Stomach (tissue), 9 donors: Measurements from ENCODE around the gene HECW1. TPM values are rescaled to one million over a fixed set of nuclear protein-coding genes. Genes with fewer than 3 reads are reported as not detected.

Source experiments
- DNase-seq, 2 donors: peaks; one replicate each; pipeline versions ENCODE4 v3.0.0 to v3.0.0-alpha.2; 2013 to 2019
- H3K27ac ChIP-seq, 5 donors: fragments of 200-600 bp in 4 of 5; sonication (generic) in 4 of 5; one replicate each; pipeline ENCODE4 v1.5.1; 2013 to 2019; ENCODE audit warnings: mild to moderate bottlenecking in 1 of 5, moderate library complexity in 1 of 5
- H3K27me3 ChIP-seq, 3 donors: fragments of 200-600 bp; sonication (generic); one replicate each; pipeline ENCODE4 v1.5.1; 2017 to 2019; ENCODE audit warnings: mixed run types in 1 of 3
- H3K36me3 ChIP-seq, 4 donors: fragments of 200-600 bp; sonication (generic); 1 replicate in 3 of 4; 2 replicates in 1 of 4; pipeline ENCODE4 v1.5.1; 2016 to 2019
- H3K4me1 ChIP-seq, 4 donors: fragments of 200-600 bp; sonication (generic); one replicate each; pipeline ENCODE4 v1.5.1; 2016 to 2019
- H3K4me3 ChIP-seq, 4 donors: fragments of 200-600 bp; sonication (generic) in 3 of 4; one replicate each; pipeline ENCODE4 v1.5.1; 2016 to 2019; ENCODE audit warnings: mild to moderate bottlenecking in 1 of 4
- H3K9me3 ChIP-seq, 4 donors: fragments of 200-600 bp; sonication (generic); one replicate each; pipeline ENCODE4 v1.5.1; 2016 to 2019
- EP300 ChIP-seq: sonication (generic); formaldehyde crosslinking; IDR thresholded peaks from one replicate; pipeline ENCODE4 v1.6.1; 2017; ENCODE audit warnings: antibody characterized with exemption
- POLR2A ChIP-seq, 4 donors: fragments of 450-650 bp; IDR thresholded peaks; one replicate each; pipeline ENCODE4 v1.6.1; 2016; ENCODE audit warnings: antibody characterized with exemption in 4 of 4, control low read depth in 2 of 4, mild to moderate bottlenecking in 1 of 4, moderate library complexity in 1 of 4
- POLR2AphosphoS5 ChIP-seq, 3 donors: sonication (generic); formaldehyde crosslinking; IDR thresholded peaks; one replicate each; pipeline ENCODE4 v1.6.1; 2016; ENCODE audit warnings: antibody characterized with exemption in 3 of 3
- WGBS, 5 donors: extraction: QIAGEN DNeasy Blood & Tissue Kit in 3 of 5; methylation state at CpG; one replicate each; pipeline versions ENCODE4 v1.1.5 to v1.1.7; 2013 to 2018; 5-methylcytosine and 5-hydroxymethylcytosine counted together
- intact Hi-C: fragments of 100-400 bp; cut with DNase I; formaldehyde crosslinking; loops from one replicate; pipeline ENCODE4 v1.15.1; 2023; ENCODE audit warnings: low total_unique reads
- polyA plus RNA-seq, 3 donors: library from polyadenylated mRNA; stranded (reverse); fragments of 200-250 nt; gene quantifications; one replicate each; pipeline ENCODE4 v1.2.3, GENCODE V29; 2013
- total RNA-seq, 5 donors: library from RNA; depleted of rRNA; stranded (reverse); fragments of >200 nt; gene quantifications; one replicate each; pipeline versions ENCODE4 v1.1.0 to v1.2.3, GENCODE V29; 2014 to 2016
- TF ChIP-seq, protein P1 (sequence below), 7 experiments: fragments of 450-650 bp in 4 of 7; fragments of 200-600 bp in 3 of 7; sonication (generic) in 3 of 7; IDR thresholded peaks; one replicate each; pipeline ENCODE4 v1.5.1; 2016 to 2019; ENCODE audit warnings: antibody characterized with exemption in 7 of 7, control low read depth in 2 of 7, mild to moderate bottlenecking in 1 of 7
- donor health status: healthy with polysubstance abuse.
- donor health status: Bipolar disorder and iron deficiency.
- donor health status: healthy.

HECW1 gene
- total and polyA plus RNA-seq, 8 donors, result 0.29 to 11.1 (median 1.4) TPM; not detected in 1

DNA sequence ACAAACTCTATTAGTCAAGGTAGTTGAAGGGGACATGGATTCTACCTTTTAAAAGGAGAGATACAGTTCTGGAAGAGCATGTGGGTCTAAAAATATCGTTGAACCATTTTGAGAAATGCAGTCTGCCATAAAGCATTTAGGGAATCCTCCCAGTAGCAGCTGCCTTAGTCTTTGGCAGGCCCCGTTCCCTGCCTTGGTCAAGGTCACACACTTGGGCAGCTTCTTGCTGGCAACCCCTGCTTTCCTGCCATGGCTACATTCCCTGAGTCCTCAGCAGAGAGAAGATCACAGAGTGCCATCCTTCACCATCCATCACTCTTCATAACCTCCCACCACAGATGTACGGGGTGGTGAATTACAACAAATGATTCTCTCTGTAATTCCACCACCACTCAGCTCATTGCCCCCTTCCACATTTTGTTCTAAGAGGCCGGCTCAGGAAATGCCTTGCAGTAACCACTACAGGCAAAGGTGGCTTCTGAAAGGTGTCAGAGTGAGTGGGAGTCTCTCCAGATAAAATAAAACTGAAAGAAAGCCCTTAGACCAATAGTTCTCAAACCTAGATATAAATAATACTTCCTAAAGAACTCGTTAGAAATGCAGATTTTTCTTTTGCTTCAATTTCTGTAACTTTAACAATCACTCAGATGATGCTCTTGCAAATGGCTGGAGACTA, 349.0 kb downstream of the HECW1 start:
- no peak for DNase-seq
- no peak for TF ChIP-seq POLR2AphosphoS5 (IDR thresholded peaks at IDR 0.05)
- Histone ChIP-seq H3K4me3 (no peak overlapping the region), H3K36me3 (no peaks in the 10 kb centered on the region), H3K27me3 (no peaks in the 10 kb centered on the region), H3K27ac (no peak overlapping the region), H3K9me3 (no peaks in the 10 kb centered on the region), H3K4me1 (peaks cover 0 to 20% (median 0%) of the 10 kb centered on the region in 4 donors)
- 68 to 80% (median 78%) methylated on average over 5 of the region's 5 CpGs for WGBS, 5 donors
- intact Hi-C loops, result no loop called here

DNA sequence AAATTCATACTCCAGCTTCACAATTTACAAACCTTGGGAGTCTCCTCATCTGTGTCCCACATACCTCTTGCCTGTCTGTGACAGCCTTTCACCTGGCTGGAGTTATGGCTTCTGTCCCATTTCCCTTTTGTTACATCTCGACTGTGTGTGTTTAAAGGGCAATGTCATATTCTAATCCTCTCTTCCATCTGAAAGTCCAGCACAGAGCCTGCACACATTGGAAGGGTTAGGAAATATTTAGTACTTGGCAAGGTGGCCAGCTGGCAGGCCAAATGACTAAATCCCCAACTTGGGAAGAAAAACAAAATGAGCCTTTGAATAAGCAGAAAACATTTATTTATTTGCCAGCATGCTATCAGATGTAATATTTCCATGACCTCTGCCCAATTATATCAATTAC, 350.4 kb downstream of the HECW1 start:
- Histone ChIP-seq H3K4me3 (no peak overlapping the region), H3K27me3 (no peaks in the 10 kb centered on the region), H3K27ac (no peak overlapping the region), H3K9me3 (no peaks in the 10 kb centered on the region), H3K4me1 (peaks cover 0 to 20% (median 0%) of the 10 kb centered on the region in 4 donors), H3K36me3 (no peaks in the 10 kb centered on the region)
- no peak for DNase-seq
- intact Hi-C loops, result no loop called here
- 24 to 30% (median 30%) methylated on average over 1 of the region's 1 CpG for WGBS, 5 donors
- TF ChIP-seq EP300 (no peak), POLR2A (IDR thresholded peaks at IDR 0.05) (no peak), POLR2AphosphoS5 (IDR thresholded peaks at IDR 0.05) (no peak)
- TF ChIP-seq, protein P1, sequence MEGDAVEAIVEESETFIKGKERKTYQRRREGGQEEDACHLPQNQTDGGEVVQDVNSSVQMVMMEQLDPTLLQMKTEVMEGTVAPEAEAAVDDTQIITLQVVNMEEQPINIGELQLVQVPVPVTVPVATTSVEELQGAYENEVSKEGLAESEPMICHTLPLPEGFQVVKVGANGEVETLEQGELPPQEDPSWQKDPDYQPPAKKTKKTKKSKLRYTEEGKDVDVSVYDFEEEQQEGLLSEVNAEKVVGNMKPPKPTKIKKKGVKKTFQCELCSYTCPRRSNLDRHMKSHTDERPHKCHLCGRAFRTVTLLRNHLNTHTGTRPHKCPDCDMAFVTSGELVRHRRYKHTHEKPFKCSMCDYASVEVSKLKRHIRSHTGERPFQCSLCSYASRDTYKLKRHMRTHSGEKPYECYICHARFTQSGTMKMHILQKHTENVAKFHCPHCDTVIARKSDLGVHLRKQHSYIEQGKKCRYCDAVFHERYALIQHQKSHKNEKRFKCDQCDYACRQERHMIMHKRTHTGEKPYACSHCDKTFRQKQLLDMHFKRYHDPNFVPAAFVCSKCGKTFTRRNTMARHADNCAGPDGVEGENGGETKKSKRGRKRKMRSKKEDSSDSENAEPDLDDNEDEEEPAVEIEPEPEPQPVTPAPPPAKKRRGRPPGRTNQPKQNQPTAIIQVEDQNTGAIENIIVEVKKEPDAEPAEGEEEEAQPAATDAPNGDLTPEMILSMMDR (IDR thresholded peaks at IDR 0.05), result no peak

DNA sequence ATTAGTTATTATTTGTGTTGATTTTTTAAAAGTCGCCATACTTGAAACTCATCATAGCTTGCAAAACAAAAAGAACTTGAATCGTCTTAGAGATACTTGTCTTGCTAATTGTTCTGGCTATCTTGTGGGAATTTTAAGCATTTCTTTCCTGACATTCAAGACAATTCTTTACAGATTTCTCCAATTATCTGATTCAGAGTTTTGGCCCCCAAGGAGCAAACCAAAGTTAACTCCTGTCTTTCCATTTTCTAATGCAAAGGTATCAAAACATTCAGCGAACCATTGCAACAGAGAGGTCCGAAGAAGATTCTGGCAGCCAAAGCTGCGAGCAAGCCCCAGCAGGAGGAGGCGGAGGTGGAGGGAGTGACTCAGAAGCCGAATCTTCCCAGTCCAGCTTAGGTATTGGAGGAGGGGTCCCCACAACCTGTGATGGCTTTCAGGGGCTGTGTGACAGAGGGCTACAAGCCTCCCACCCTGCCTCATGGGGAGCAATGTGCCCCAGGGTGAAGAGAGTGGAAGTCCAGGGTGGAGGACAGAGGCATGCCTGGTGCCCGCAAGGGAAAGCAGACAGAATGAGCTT, 351.0 kb downstream of the HECW1 start:
- no peaks in the 10 kb centered on the region for H3K36me3 ChIP-seq
- 57 to 69% (median 68%) methylated on average over 8 of the region's 8 CpGs for WGBS, 5 donors
- H3K9me3 ChIP-seq, result no peaks in the 10 kb centered on the region
- DNase-seq, result no peak
- peaks cover 0 to 20% (median 0%) of the 10 kb centered on the region in 4 donors for H3K4me1 ChIP-seq
- TF ChIP-seq POLR2A (IDR thresholded peaks at IDR 0.05) (no peak), POLR2AphosphoS5 (IDR thresholded peaks at IDR 0.05) (no peak), EP300 (no peak)
- TF ChIP-seq, protein P1 (IDR thresholded peaks at IDR 0.05), result no peak
- no peaks in the 10 kb centered on the region for H3K27me3 ChIP-seq
- no peak overlapping the region for H3K27ac ChIP-seq
- H3K4me3 ChIP-seq, result no peak overlapping the region
- intact Hi-C loops, result no loop called here

DNA sequence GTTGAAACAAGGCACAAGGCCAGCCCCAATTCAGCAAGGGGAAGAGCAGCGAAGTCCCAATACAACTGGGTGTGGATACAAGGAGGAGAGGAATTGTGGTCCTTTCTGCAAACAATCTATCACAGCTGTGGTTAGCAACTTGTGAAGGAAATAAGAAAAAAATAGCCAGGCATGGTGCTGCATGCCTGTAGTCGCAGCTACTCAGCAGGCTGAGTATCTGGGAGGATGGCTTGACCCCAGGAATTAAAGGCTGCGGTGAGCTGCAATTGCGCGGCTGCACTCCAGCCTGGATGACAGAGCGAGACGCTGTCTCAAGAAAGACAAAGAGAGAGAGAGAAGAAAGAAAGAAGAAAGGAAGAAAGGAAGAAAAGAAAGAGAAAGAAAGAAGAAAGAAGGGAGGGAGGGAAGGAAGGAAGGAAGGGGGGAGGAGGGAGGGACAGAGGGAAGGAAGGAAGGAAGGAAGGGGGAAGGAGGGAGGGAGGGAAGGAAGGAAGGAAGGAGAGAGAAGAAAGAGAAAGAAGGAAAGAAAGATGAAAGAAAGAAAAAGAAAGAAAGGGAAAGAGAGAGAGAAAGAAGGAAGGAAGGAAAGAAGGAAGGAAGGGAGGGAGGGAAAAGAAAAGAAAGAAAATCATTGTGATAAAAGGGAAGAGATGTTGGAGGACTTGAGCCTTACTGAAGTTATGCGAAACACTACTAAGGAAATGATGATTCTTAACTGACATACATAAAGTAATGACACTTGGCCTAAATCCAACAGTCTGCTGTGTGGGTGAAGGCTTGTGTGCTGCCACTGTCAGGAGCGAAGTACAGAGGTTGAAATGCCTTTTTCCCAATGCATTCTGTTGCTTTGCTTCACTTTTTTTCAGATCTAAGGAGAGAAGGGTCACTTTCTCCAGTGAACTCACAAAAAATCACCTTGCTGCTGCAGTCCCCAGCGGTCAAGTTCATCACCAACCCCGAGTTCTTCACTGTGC, 353.4 kb downstream of the HECW1 start:
- Histone ChIP-seq H3K4me3 (no peak overlapping the region), H3K27me3 (no peaks in the 10 kb centered on the region), H3K27ac (no peak overlapping the region), H3K36me3 (no peaks in the 10 kb centered on the region), H3K9me3 (no peaks in the 10 kb centered on the region), H3K4me1 (peaks cover 0 to 20% (median 0%) of the 10 kb centered on the region in 4 donors)
- peak in 1 of 2 donors; percentile 41 for DNase-seq
- WGBS, 5 donors, result 77 to 85% (median 82%) methylated on average over 11 of the region's 11 CpGs
- TF ChIP-seq, protein P1 (IDR thresholded peaks at IDR 0.05), result no peak
- intact Hi-C loops, result no loop called here
